Measurements from ENCODE around the gene PTRH1.

Gene PTRH1

GRCh38 chr9:127682351-127683136 is 32.9 kb downstream of the PTRH1 start:
- Histone ChIP-seq H3K9me3 (ENCODE audit: insufficient read depth, low read length, severe bottlenecking) (no peaks in the 10 kb centered on the region), H3K36me3 (ENCODE audit: insufficient read depth, low read length) (0 out of 2 replicates have a peak, but pooled peaks cover 9% of the 10 kb centered on the region), H3K79me2 (ENCODE audit: insufficient read depth, low read length) (no peaks in the 10 kb centered on the region), H4K20me1 (ENCODE audit: insufficient read depth, low read length) (no peaks in the 10 kb centered on the region), H3K27me3 (ENCODE audit: insufficient read depth, low read length, poor library complexity) (no peaks in the 10 kb centered on the region), H3K4me3 (ENCODE audit: low read depth in 1 of 2, low read length in 2 of 2) (no peak overlapping the region), H2AFZ (ENCODE audit: low read depth, low read length) (no peak overlapping the region), H3K27ac (ENCODE audit: low read length) (no peak overlapping the region), H3K4me1 (ENCODE audit: insufficient read depth, low read length) (no peaks in the 10 kb centered on the region), H3K4me2 (ENCODE audit: insufficient read depth, low read length) (no peak overlapping the region), H3K9ac (ENCODE audit: low read depth, low read length) (no peak overlapping the region)
- ATAC-seq (ENCODE audit: insufficient read depth, low read depth) (no peak), DNase-seq (no peak)
- TF ChIP-seq, protein P1, sequence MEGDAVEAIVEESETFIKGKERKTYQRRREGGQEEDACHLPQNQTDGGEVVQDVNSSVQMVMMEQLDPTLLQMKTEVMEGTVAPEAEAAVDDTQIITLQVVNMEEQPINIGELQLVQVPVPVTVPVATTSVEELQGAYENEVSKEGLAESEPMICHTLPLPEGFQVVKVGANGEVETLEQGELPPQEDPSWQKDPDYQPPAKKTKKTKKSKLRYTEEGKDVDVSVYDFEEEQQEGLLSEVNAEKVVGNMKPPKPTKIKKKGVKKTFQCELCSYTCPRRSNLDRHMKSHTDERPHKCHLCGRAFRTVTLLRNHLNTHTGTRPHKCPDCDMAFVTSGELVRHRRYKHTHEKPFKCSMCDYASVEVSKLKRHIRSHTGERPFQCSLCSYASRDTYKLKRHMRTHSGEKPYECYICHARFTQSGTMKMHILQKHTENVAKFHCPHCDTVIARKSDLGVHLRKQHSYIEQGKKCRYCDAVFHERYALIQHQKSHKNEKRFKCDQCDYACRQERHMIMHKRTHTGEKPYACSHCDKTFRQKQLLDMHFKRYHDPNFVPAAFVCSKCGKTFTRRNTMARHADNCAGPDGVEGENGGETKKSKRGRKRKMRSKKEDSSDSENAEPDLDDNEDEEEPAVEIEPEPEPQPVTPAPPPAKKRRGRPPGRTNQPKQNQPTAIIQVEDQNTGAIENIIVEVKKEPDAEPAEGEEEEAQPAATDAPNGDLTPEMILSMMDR (IDR thresholded peaks at IDR 0.05; ENCODE audit: borderline replicate concordance, extremely low read depth, low read length, poor library complexity, severe bottlenecking): no peak
- no peak for TF ChIP-seq EZH2 (IDR thresholded peaks at IDR 0.05; ENCODE audit: borderline replicate concordance, low read depth, low read length, severe bottlenecking)

- TF ChIP-seq, protein P1 (IDR thresholded peaks at IDR 0.05; ENCODE audit: borderline replicate concordance, extremely low read depth, low read length, poor library complexity, severe bottlenecking): no peak
- TF ChIP-seq EZH2 (IDR thresholded peaks at IDR 0.05; ENCODE audit: borderline replicate concordance, low read depth, low read length, severe bottlenecking): no peak
- ATAC-seq (ENCODE audit: insufficient read depth, low read depth): no peak
Observed at GRCh38 chr9:127680846-127681245, 34.6 kb downstream of the PTRH1 start.

DNA sequence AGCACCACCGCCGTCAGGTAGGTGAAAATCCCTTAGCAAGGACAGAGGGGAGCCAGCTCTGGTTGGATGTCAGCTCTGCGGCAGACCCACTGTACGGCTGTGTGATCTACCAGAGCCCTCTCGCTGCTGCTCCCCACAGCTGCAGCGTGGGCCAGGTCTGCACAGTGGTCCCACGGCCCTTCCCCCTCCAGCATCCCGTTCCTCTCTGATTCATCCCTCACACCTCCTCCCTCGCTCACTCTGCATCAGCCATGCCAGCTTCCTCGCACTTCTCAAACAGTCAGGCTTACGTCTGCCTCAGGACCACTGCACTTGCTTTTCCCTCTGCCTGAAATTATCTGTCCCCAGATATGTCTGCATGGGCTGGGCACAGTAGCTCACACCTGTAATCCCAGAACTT is 35.2 kb downstream of the PTRH1 start:
- no peaks in the 10 kb centered on the region for H3K4me1 ChIP-seq (ENCODE audit: insufficient read depth, low read length)
- DNase-seq (no peak), ATAC-seq (ENCODE audit: insufficient read depth, low read depth) (no peak)
- H3K27ac ChIP-seq (ENCODE audit: low read length): no peak overlapping the region
- H3K79me2 ChIP-seq (ENCODE audit: insufficient read depth, low read length): no peaks in the 10 kb centered on the region
- no peaks in the 10 kb centered on the region for H4K20me1 ChIP-seq (ENCODE audit: insufficient read depth, low read length)
- no peak overlapping the region for H2AFZ ChIP-seq (ENCODE audit: low read depth, low read length)
- no peak overlapping the region for H3K4me2 ChIP-seq (ENCODE audit: insufficient read depth, low read length)
- H3K36me3 ChIP-seq (ENCODE audit: insufficient read depth, low read length): 0 out of 2 replicates have a peak, but pooled peaks cover 9% of the 10 kb centered on the region
- H3K27me3 ChIP-seq (ENCODE audit: insufficient read depth, low read length, poor library complexity): no peaks in the 10 kb centered on the region
- H3K9ac ChIP-seq (ENCODE audit: low read depth, low read length): no peak overlapping the region
- H3K4me3 ChIP-seq (ENCODE audit: low read depth in 1 of 2, low read length in 2 of 2): no peak overlapping the region
- H3K9me3 ChIP-seq (ENCODE audit: insufficient read depth, low read length, severe bottlenecking): no peaks in the 10 kb centered on the region
- TF ChIP-seq, protein P1 (IDR thresholded peaks at IDR 0.05; ENCODE audit: borderline replicate concordance, extremely low read depth, low read length, poor library complexity, severe bottlenecking): no peak
- TF ChIP-seq EZH2 (IDR thresholded peaks at IDR 0.05; ENCODE audit: borderline replicate concordance, low read depth, low read length, severe bottlenecking): no peak

More at GRCh38 chr9:127680846-127681245, 34.6 kb downstream of the PTRH1 start:
- no peaks in the 10 kb centered on the region for H4K20me1 ChIP-seq (ENCODE audit: insufficient read depth, low read length)
- H3K79me2 ChIP-seq (ENCODE audit: insufficient read depth, low read length): no peaks in the 10 kb centered on the region
- H3K27me3 ChIP-seq (ENCODE audit: insufficient read depth, low read length, poor library complexity): no peaks in the 10 kb centered on the region
- H3K9me3 ChIP-seq (ENCODE audit: insufficient read depth, low read length, severe bottlenecking): no peaks in the 10 kb centered on the region
- H3K27ac ChIP-seq (ENCODE audit: low read length): no peak overlapping the region
- H2AFZ ChIP-seq (ENCODE audit: low read depth, low read length): no peak overlapping the region
- 0 out of 2 replicates have a peak, but pooled peaks cover 9% of the 10 kb centered on the region for H3K36me3 ChIP-seq (ENCODE audit: insufficient read depth, low read length)
- no peaks in the 10 kb centered on the region for H3K4me1 ChIP-seq (ENCODE audit: insufficient read depth, low read length)
- H3K4me3 ChIP-seq (ENCODE audit: low read depth in 1 of 2, low read length in 2 of 2): no peak overlapping the region
- H3K4me2 ChIP-seq (ENCODE audit: insufficient read depth, low read length): no peak overlapping the region
- DNase-seq: no peak
- H3K9ac ChIP-seq (ENCODE audit: low read depth, low read length): no peak overlapping the region
